ENCODE data around the gene SREBF1.

SREBF1 gene

GRCh38 chr17:17792037-17792550, 44.7 kb downstream of the SREBF1 start:
- no peak for DNase-seq

- DNase-seq = no peak
These were observed 45.9 kb downstream of the SREBF1 start for GRCh38 chr17:17790637-17791464.

- no peak for DNase-seq
These were observed 46.8 kb downstream of the SREBF1 start for GRCh38 chr17:17789828-17790636.

GRCh38 chr17:17789410-17789809, 47.4 kb downstream of the SREBF1 start:
- DNase-seq = no peak

- no peak for DNase-seq
These were observed 47.8 kb downstream of the SREBF1 start for GRCh38 chr17:17788967-17789366.

- DNase-seq = no peak
These were observed 49.2 kb downstream of the SREBF1 start for GRCh38 chr17:17787568-17787967.

- no peak for DNase-seq
These were observed 49.8 kb downstream of the SREBF1 start for GRCh38 chr17:17786998-17787397.

GRCh38 chr17:17785407-17785806, 51.4 kb downstream of the SREBF1 start:
- DNase-seq = no peak

GRCh38 chr17:17784657-17785267, 52.0 kb downstream of the SREBF1 start:
- peak in 1 of 2 donors; percentile 17 for DNase-seq

GRCh38 chr17:17783825-17784656, 52.7 kb downstream of the SREBF1 start:
- peak in 1 of 2 donors; percentile 27 for DNase-seq

GRCh38 chr17:17783116-17783824, 53.5 kb downstream of the SREBF1 start:
- peak; percentile 48 to 69 for DNase-seq

- peak in 1 of 2 donors; percentile 20 for DNase-seq
These were observed 54.2 kb downstream of the SREBF1 start for GRCh38 chr17:17782523-17783115.

GRCh38 chr17:17781591-17782496, 54.9 kb downstream of the SREBF1 start:
- peak; percentile 28 to 41 for DNase-seq

- no peak for DNase-seq
These were observed 55.7 kb downstream of the SREBF1 start for GRCh38 chr17:17780922-17781590.

- no peak for DNase-seq
These were observed 57.7 kb downstream of the SREBF1 start for GRCh38 chr17:17779015-17779611.

- no peak for DNase-seq
These were observed 58.3 kb downstream of the SREBF1 start for GRCh38 chr17:17778308-17779014.

- no peak for DNase-seq
These were observed 59.9 kb downstream of the SREBF1 start for GRCh38 chr17:17776889-17777288.

Measured in stimulated activated CD4-positive, alpha-beta T cell treated with anti-CD3 and anti-CD28 coated beads, Interleukin-2, amount 100 ng/mL, for 24 hours (primary cell).